Activated T-helper 9 cell treated with anti-CD3 and anti-CD28 coated beads, Interleukin-2, amount 50 U/mL, for 16 hours (primary cell): Measurements from ENCODE around the gene HIF3A.
"Not testable (repeated sequence)": the region's sequence is repeated elsewhere in the genome, so short reads cannot be mapped to it uniquely, and the experiment has no call there.

Source experiments
- DNase-seq: peaks from one replicate; pipeline ENCODE4 v3.0.0-alpha.2; 2020; ENCODE audit warnings: low read depth

Gene HIF3A

GRCh38 chr19:46361915-46362314, 65.1 kb downstream of the HIF3A start:
- no peak for DNase-seq

- no peak for DNase-seq
Measured at GRCh38 chr19:46364359-46364758, 67.5 kb downstream of the HIF3A start.

DNA sequence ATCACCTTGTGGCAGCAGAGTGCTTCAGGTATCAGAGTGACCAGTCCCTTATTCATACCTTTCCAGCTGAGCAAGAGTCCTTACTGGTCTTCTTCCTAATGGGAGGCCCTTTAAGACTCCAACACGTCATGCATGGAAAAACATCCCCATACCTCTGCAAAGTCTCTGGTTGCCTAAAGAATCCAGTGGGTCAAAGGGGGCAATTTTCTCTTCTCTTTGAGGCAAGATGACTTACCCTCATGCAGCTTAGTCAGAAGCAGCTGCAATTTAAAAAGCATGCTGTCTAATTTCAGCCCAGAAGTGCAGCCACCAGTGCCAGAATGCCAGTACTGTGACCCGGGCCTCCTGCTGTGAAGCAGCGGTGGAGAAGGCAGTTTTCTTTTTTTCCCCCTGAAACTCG, 68.7 kb downstream of the HIF3A start:
- no peak for DNase-seq

- no peak for DNase-seq
Measured at GRCh38 chr19:46366620-46367292, 69.9 kb downstream of the HIF3A start.

DNA sequence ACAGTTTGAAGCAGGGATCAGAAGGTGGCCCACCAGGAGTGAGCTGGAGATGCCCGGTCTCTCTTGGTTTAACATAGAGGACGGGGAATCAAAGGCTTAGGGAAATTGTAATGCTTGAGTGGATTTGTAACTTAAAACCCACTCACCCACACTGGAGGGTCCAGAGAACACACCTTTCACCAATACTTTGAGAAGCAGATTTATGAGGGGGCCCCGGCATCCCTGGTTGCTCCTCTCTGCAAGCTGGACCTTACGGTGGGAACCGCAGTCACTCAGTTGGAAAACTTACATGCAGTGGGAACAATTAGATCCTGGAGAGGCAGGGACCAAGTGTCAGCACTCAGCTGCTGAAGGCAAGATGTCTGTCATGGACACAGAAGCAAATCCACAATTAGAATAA, 70.6 kb downstream of the HIF3A start:
- no peak for DNase-seq

GRCh38 chr19:46368116-46368515, 71.3 kb downstream of the HIF3A start:
- no peak for DNase-seq

GRCh38 chr19:46369817-46370216, 73.0 kb downstream of the HIF3A start:
- DNase-seq: no peak

- DNase-seq: no peak
Measured at GRCh38 chr19:46371371-46371901, 74.6 kb downstream of the HIF3A start.

DNA sequence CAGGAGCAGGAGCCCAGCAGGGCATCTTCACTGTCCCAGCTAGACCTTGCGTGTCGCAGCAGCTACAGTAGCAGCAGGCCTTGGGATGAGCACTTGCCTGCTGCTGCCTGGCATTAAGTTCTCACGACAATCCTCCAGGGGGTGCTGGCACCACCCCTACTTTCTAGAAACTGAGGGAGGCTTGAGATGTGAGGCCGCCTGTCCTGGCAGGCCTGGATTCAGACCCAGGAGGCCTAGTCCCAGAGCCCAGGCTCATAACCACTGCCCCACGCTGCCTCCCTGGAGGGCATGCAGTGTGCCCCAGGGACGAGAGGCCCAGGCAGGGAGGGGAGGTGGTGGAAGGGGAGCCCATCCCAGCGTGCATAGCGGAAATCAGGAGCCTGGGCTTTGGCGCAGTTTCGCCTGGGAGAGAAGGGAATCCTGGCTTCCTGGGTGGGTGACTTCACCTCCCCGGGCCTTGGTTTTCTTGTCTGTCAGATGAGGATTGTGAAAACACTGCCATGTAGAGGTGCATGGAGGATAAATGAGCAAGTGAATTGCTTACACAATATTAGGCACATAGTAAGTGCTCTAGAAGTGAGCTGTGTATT, 76.2 kb downstream of the HIF3A start:
- DNase-seq: no peak

DNA sequence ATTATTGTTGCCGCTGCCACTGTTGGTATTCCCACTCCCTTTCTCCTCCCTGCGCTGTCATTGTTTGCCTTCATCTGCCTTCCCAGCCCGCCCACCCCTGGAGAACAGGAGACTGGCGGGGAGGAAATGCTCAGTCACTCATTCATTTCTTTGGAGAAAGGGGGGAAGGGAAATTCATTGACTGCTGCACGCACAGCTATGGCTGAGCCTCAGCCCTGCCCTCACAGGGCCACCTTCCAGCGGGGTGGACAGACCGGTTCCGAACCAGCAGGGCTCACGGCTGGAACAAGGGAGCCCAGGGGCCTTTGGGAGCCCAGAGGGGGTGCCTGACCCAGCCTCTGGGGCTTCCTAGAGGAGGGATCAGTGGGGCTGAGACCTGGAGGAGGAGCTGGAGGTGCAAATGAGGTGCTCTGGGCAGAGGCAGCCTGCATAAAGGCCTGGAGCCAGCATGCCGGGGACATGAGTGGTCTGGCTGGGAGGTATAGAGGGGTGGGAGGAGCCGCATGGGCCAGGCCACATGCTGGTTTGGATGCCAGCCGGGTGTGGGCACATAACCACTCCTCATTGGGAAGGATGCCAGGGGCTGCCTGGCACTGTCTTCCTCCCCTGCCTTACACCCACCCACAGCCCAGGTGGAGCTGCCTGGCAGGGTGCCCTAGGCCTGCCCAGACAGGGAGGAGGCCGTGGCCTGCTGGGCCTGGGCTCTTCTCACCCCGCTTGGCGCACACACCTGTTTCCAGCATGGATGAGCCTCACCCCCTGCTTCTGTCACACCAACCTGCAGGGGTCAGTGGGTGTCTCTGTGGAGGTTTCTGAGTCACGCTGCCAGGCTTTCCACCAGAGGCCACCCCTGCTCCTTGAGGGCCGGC, 76.9 kb downstream of the HIF3A start:
- no peak for DNase-seq

DNA sequence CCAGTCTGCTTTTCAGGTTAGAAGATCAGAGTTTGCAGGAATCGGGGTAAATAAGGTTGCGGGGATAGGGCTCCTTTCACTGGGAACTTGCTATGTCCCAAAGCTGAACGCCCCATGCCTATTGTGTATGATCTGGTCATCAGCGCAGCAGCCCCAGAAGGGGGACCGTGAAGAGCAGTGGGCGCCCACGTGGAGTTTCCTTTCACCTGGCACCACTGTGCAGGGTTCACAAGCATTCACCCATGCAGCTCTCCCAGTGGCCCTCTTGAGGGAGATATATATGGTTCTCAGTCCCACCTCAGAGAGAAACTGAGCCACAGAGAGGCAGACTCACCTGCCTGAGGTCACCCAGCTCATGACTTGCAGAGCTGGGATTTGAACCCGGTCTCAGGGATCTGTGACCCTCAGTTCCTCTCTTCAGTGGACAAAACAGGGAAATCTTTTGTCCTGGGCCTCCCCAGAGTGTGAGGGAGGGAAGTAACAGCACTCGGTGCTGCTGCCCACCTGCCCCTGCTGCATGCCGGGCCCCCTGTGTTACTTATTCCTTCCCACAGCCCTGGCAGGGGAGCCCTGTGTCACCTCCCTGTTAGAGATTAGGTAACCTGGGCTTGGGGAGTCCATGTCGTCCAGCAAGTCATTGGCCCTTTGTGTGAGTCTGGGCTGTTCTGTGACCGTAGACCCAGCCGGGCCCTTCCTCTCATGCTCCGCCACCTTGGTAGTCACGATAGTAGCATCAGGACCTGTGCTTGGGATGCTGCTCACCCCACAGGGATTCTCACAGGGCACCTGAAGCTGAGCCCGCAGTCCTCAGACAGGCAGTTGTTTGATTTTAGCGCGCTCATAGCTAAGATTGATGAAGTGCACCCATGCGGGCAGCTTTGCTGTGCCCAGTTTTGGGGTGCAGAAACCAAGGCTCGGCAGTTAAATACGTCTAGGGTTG, 78.0 kb downstream of the HIF3A start:
- no peak for DNase-seq

DNA sequence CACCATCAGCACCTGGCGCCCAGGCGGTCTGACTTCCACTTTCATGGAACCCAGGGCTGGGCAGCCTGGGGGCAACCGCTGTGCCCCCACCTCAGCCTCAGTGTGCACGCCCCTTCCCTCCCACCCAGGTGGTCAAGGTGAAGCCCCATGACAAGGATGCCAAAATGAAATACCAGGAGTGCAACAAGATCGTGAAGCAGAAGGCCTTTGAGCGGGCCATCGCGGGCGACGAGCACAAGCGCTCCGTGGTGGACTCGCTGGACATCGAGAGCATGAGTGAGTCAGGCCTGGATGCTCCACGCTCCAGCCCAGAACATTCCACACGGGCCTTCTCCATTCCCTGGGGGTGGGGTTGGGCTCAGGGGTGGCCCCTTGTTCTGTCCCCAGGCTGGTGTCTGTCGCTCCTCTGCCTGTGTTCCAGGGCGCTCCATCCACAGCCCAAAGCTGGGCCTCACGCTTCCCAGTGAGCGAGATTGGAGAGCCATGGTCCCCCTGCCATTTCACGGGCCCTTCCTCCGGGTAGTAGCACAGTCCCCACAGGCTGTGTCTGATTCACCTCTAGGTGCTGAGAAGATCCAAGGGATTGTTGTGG, 78.7 kb downstream of the HIF3A start:
- DNase-seq: not testable (repeated sequence)

- no peak for DNase-seq
Measured at GRCh38 chr19:46376241-46377153, 79.7 kb downstream of the HIF3A start.

GRCh38 chr19:46378268-46378667, 81.4 kb downstream of the HIF3A start:
- DNase-seq: no peak

DNA sequence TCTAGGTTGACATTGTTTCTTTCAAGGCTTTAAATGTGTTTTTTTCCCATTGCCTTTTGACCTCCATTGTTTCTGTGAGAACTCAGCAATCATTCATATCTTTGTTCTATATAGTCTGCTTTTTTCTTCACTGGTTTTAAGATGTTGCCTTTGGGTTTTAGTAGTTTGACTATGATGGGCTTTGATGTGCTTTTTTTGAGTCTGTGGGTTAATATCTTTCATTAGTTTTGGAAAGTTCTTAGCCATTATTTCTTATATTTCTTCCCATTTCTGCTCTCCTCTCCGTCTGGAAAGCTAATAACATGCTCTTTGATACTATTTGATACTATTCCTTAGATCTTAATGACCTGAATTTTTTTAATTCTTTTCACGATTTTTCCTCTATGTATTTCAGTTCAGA, 83.8 kb downstream of the HIF3A start:
- DNase-seq: no peak

DNA sequence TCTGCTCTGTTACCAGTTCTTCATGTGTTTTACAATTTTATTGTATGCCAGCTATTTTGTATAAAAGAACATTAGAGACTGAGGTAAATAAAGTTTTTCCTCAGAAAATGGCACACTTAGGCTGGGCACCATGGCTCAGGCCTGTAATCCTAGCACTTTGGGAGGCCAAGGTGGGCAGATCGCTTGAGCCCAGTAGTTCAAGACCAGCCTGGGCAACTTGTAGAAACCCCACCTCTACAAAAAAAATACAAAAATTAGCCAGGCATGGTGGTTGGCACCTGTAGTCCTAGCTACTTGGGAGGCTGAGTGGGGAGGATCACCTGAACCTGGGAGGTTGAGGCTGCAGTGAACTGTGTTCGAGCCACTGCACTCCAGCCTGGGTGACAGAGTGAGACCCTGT, 84.5 kb downstream of the HIF3A start:
- no peak for DNase-seq

- no peak for DNase-seq
Measured at GRCh38 chr19:46381756-46382345, 85.0 kb downstream of the HIF3A start.

DNA sequence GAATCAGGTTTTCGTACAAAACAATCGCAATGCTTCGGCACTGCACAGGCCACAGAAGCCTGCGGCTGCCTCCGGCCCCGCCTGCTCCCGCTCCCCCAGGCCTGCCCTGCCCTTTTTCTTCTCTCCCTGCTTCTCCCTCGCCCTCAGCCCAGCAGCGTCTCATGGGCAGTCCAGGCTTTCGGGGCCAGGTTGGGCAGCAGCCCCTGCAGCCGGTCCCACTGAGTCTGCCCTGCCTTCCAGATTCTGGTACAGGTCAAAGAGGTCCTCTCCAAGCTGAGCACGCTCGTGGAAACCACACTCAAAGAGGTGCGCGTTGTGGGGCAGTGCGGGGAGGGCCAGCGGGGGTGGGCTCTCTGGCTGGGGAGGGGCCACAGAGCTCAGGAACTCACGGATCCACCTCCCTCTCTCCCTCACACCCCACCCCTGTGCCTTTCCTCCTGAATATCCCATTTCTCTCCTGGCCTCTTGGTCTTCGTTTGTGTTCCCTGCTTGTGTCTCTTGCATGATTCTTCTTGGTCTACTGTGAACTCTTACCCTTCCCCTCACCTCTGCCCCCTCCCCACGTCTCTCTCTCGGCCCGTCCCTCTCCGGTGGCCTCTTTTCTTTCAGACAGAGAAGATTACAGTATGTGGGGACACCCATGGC, 86.5 kb downstream of the HIF3A start:
- DNase-seq: no peak

DNA sequence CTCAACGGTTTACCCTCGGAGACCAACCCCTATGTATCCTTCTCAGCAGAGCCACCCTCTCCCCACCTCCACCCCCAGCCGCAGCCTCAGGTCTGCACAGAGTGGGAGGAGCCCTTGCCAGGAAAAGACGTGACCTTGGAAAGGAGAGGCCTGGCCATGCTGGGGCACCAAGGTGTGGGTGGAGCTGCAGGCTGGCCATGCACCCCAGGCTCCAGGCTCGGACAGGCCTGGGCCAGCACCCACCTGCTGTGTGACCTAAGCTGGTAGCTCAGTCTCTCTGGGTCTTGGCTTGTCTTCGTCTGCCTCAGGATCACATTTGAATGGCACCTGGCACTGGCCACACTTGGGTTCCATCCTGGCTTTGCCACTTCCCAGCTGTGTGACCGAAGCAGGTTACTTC, 87.0 kb downstream of the HIF3A start:
- no peak for DNase-seq
